Effector memory CD4-positive, alpha-beta T cell (primary cell): ENCODE measurements around the gene SYNPO2L.

Experiments used
- DNase-seq, 3 donors: peaks; one replicate each; pipeline ENCODE4 v3.0.0-alpha.2; 2020
- H3K27ac ChIP-seq: 2 replicates; pipeline ENCODE4 v1.7.0; 2013; ENCODE audit warnings: mild to moderate bottlenecking, low read length, moderate library complexity; ENCODE audit not compliant: insufficient read depth, poor library complexity, severe bottlenecking
- H3K27me3 ChIP-seq: replicated peaks from 2 replicates; pipeline ENCODE4 v1.7.0; 2013; ENCODE audit warnings: mild to moderate bottlenecking, low read length; ENCODE audit not compliant: insufficient read depth, control insufficient read depth, poor library complexity, severe bottlenecking
- H3K36me3 ChIP-seq: 2 replicates; pipeline ENCODE4 v1.7.0; 2013; ENCODE audit warnings: mild to moderate bottlenecking, low read length, moderate library complexity; ENCODE audit not compliant: control insufficient read depth, insufficient read depth
- H3K4me1 ChIP-seq: 2 replicates; pipeline ENCODE4 v1.7.0; 2013; ENCODE audit warnings: low read length, mild to moderate bottlenecking; ENCODE audit not compliant: control insufficient read depth, insufficient read depth, poor library complexity, severe bottlenecking
- H3K4me3 ChIP-seq: 2 replicates; pipeline ENCODE4 v1.7.0; 2013; ENCODE audit warnings: low read length, low read depth, mild to moderate bottlenecking; ENCODE audit not compliant: insufficient read depth, poor library complexity, severe bottlenecking
- H3K9me3 ChIP-seq: 2 replicates; pipeline ENCODE4 v1.7.0; 2013; ENCODE audit warnings: mild to moderate bottlenecking, low read length, moderate library complexity; ENCODE audit not compliant: control insufficient read depth

SYNPO2L gene

GRCh38 chr10:73641328-73642060 is 14.3 kb downstream of the SYNPO2L start, which contains the start of gene MYOZ1:
Gene MYOZ1 (minus strand): TSS chr10:73641474. CDS start chr10:73640017, 1,457 bp downstream.
- no peaks in the 10 kb centered on the region for H3K4me1 ChIP-seq
- H3K9me3 ChIP-seq: no peaks in the 10 kb centered on the region
- H3K4me3 ChIP-seq: no peak within 1 kb of the TSS
- no peaks in the 10 kb centered on the region for H3K27me3 ChIP-seq
- no peak within 1 kb of the TSS for H3K27ac ChIP-seq
- DNase-seq: no peak
- H3K36me3 ChIP-seq: no peaks in the 10 kb centered on the region

GRCh38 chr10:73639286-73639685 is 16.5 kb downstream of the SYNPO2L start:
- no peak for DNase-seq
- no peaks in the 10 kb centered on the region for H3K9me3 ChIP-seq

GRCh38 chr10:73635781-73636180 is 20.0 kb downstream of the SYNPO2L start:
- Histone ChIP-seq H3K27ac (no peak overlapping the region), H3K4me3 (no peak overlapping the region), H3K36me3 (no peaks in the 10 kb centered on the region), H3K27me3 (no peaks in the 10 kb centered on the region), H3K9me3 (no peaks in the 10 kb centered on the region), H3K4me1 (no peaks in the 10 kb centered on the region)
- no peak for DNase-seq

More at GRCh38 chr10:73639286-73639685, 16.5 kb downstream of the SYNPO2L start:
- H3K27me3 ChIP-seq: no peaks in the 10 kb centered on the region
- no peak overlapping the region for H3K27ac ChIP-seq
- no peak overlapping the region for H3K4me3 ChIP-seq
- H3K4me1 ChIP-seq: no peaks in the 10 kb centered on the region
- H3K36me3 ChIP-seq: no peaks in the 10 kb centered on the region

GRCh38 chr10:73634421-73634820 is 21.4 kb downstream of the SYNPO2L start:
- H3K4me1 ChIP-seq: no peaks in the 10 kb centered on the region
- H3K4me3 ChIP-seq: no peak overlapping the region
- H3K9me3 ChIP-seq: no peaks in the 10 kb centered on the region
- no peak for DNase-seq
- no peak overlapping the region for H3K27ac ChIP-seq
- no peaks in the 10 kb centered on the region for H3K36me3 ChIP-seq
- no peaks in the 10 kb centered on the region for H3K27me3 ChIP-seq

GRCh38 chr10:73629165-73629564 is 26.7 kb downstream of the SYNPO2L start:
- no peak overlapping the region for H3K4me3 ChIP-seq
- peaks cover 13% of the 10 kb centered on the region for H3K4me1 ChIP-seq
- no peaks in the 10 kb centered on the region for H3K9me3 ChIP-seq
- no peaks in the 10 kb centered on the region for H3K27me3 ChIP-seq
- no peak overlapping the region for H3K27ac ChIP-seq
- no peaks in the 10 kb centered on the region for H3K36me3 ChIP-seq
- no peak for DNase-seq

GRCh38 chr10:73628405-73628804 is 27.4 kb downstream of the SYNPO2L start:
- Histone ChIP-seq H3K9me3 (no peaks in the 10 kb centered on the region), H3K4me1 (peaks cover 13% of the 10 kb centered on the region), H3K36me3 (no peaks in the 10 kb centered on the region), H3K27ac (no peak overlapping the region), H3K27me3 (no peaks in the 10 kb centered on the region), H3K4me3 (no peak overlapping the region)
- DNase-seq: no peak

GRCh38 chr10:73627300-73627699 is 28.5 kb downstream of the SYNPO2L start:
- Histone ChIP-seq H3K27ac (no peak overlapping the region), H3K4me3 (no peak overlapping the region)

GRCh38 chr10:73625884-73626752 is 29.7 kb downstream of the SYNPO2L start:
- Histone ChIP-seq H3K27ac (peak overlapping the region; percentile 79), H3K9me3 (no peaks in the 10 kb centered on the region), H3K27me3 (no peaks in the 10 kb centered on the region), H3K4me1 (peaks cover 13% of the 10 kb centered on the region), H3K4me3 (peak overlapping the region; percentile 86), H3K36me3 (no peaks in the 10 kb centered on the region)
- DNase-seq: peak; percentile 89 to 94 (median 90)

More at GRCh38 chr10:73627300-73627699, 28.5 kb downstream of the SYNPO2L start:
- peaks cover 13% of the 10 kb centered on the region for H3K4me1 ChIP-seq
- no peaks in the 10 kb centered on the region for H3K27me3 ChIP-seq
- H3K36me3 ChIP-seq: no peaks in the 10 kb centered on the region
- DNase-seq: no peak
- H3K9me3 ChIP-seq: no peaks in the 10 kb centered on the region

GRCh38 chr10:73625004-73625883 is 30.6 kb downstream of the SYNPO2L start:
- Histone ChIP-seq H3K27me3 (no peaks in the 10 kb centered on the region), H3K27ac (peak overlapping the region; percentile 79), H3K4me3 (peak overlapping the region; percentile 86), H3K36me3 (no peaks in the 10 kb centered on the region), H3K4me1 (peaks cover 13% of the 10 kb centered on the region), H3K9me3 (no peaks in the 10 kb centered on the region)
- DNase-seq: peak in 1 of 3 donors; percentile 5
